ENCODE results near the gene MYBBP1A.
A peak's percentile ranks its signal among the peaks of the same experiment; 100 is the strongest.
"Not testable (repeated sequence)": the region's sequence is repeated elsewhere in the genome, so short reads cannot be mapped to it uniquely, and the experiment has no call there.

Gene MYBBP1A, protein sequence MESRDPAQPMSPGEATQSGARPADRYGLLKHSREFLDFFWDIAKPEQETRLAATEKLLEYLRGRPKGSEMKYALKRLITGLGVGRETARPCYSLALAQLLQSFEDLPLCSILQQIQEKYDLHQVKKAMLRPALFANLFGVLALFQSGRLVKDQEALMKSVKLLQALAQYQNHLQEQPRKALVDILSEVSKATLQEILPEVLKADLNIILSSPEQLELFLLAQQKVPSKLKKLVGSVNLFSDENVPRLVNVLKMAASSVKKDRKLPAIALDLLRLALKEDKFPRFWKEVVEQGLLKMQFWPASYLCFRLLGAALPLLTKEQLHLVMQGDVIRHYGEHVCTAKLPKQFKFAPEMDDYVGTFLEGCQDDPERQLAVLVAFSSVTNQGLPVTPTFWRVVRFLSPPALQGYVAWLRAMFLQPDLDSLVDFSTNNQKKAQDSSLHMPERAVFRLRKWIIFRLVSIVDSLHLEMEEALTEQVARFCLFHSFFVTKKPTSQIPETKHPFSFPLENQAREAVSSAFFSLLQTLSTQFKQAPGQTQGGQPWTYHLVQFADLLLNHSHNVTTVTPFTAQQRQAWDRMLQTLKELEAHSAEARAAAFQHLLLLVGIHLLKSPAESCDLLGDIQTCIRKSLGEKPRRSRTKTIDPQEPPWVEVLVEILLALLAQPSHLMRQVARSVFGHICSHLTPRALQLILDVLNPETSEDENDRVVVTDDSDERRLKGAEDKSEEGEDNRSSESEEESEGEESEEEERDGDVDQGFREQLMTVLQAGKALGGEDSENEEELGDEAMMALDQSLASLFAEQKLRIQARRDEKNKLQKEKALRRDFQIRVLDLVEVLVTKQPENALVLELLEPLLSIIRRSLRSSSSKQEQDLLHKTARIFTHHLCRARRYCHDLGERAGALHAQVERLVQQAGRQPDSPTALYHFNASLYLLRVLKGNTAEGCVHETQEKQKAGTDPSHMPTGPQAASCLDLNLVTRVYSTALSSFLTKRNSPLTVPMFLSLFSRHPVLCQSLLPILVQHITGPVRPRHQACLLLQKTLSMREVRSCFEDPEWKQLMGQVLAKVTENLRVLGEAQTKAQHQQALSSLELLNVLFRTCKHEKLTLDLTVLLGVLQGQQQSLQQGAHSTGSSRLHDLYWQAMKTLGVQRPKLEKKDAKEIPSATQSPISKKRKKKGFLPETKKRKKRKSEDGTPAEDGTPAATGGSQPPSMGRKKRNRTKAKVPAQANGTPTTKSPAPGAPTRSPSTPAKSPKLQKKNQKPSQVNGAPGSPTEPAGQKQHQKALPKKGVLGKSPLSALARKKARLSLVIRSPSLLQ (N-terminal part only)

GRCh38 chr17:4554997-4555799 lies at the start of gene MYBBP1A:
Gene MYBBP1A, minus strand, starts transcription at chr17:4555384. Its CDS starts 60 bp downstream, at chr17:4555324.
- peak; percentile 96 to 98 for DNase-seq (ENCODE audit: low read depth in 2 of 2)

- not testable (repeated sequence) for DNase-seq (ENCODE audit: low read depth in 2 of 2)
These were observed 49.6 kb upstream of the MYBBP1A start for GRCh38 chr17:4604736-4605135.

DNA sequence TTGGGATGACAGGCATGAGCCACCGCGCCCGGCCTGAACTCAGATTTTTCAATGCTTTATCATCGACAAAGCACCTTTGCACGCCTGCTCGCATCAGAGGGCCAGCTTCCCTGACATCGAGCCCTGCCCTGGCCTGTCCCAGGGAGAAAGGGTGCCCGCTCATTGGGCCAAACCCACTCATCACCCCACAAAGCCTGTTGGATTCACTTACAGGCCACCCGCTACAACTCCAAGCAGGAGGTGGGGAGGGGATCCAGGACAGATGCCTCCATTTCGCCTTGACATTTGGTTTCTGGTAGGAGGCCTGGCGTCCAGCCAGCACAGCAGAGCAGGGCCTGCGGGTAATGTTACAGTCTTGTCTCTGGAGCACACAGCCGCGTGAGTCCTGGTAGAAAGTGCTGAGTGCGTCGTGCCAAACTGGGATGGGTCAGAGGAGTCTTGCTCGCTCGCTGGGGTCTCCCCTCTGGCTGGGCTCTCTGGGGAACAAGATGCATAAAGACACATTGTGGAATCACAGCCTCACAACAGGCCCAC lies 49.0 kb upstream of the MYBBP1A start:
- DNase-seq (ENCODE audit: low read depth in 2 of 2): no peak

DNA sequence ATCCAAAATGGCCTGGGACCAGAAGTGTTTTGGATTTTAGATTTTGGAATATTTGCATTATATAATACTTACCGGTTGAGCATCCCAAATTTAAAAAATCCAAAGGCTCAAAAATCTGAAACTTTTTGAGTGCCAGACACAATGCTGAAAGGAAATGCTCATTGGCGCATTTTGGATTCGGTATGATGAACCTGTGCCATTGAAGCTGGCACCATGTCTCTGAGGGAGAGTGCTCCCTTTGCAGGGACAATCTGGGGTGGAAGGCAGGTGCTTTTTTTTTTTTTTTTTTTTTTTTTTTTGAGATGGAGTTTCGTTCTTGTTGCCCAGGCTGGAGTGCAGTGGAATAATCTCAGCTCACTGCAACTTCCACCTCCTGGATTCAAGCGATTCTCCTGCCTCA lies 46.9 kb upstream of the MYBBP1A start:
- DNase-seq (ENCODE audit: low read depth in 2 of 2): no peak

GRCh38 chr17:4601326-4601725 lies 46.1 kb upstream of the MYBBP1A start:
- DNase-seq (ENCODE audit: low read depth in 2 of 2): no peak

- no peak for DNase-seq (ENCODE audit: low read depth in 2 of 2)
These were observed 45.4 kb upstream of the MYBBP1A start for GRCh38 chr17:4600563-4600962.

DNA sequence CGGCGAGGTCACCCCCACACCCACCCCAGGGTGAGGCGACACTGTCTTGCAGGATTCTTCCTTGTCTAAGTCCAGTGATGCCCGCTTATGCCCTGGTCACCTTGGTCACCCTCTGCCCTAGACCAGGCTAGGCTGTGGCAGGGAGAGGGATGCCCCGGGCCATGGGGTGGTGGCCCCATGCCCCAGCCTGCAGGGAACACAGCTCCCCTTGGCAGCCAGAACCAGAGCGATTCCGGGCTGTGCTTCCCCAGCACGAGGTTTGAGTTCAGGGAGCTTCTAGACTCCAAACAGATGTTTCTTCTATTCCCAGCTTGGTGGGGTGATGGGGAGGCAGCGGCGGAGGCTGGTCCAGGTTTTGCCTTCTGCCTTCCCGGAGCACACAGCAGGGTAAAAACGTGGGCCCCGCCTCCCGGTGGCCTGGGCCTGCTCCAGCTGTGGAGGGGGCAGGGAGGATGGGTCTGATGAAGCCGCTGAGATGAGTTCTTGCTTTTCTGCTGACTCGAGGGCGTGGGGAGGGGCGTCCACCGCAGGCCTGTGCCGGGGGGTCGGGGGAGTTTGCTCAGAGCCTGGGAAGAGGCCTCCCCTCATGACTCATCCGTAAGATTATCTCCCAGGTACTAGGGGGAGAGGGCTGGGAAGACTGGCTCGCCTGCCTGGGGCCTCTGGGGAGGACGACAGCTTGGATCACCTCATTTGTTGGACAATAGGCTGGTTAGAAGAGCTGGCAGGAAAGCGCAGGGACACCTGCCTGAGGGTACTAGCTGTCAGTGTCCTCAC lies 44.5 kb upstream of the MYBBP1A start:
- no peak for DNase-seq (ENCODE audit: low read depth in 2 of 2)

DNA sequence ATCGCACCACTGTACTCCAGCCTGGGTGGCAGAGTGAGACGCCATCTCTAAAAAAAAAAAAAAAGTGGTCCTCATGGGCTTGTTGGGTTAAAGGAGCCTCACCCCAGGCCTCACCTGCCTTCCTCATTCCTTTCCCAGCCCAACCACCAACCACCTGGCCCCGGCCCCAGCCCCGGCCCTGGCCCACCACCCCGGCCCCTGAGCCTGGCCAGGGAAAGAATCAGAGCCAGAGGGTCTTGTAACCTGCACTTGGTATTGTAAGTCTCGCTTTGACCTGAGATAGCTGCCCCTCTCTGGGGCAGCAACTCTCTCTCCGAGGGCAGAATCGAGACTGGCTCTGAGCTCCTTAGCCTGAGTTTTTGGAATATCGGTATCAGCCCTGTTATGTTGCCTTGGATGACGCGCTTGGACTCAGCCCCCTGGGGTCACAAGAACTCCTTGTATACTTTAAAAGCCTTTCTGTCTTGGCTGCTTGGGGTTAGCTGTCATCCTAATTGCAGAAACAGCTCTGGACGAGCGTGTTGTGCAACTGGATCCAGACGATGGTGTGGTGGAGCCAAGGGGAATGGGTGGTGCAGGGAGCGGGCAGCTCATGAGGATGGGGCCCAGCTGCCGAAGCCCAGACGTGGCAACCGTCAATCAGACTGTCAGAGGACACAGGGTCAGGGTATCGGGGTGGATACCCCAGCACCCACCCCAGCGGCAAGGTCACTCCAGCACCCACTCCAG lies 43.8 kb upstream of the MYBBP1A start:
- no peak for DNase-seq (ENCODE audit: low read depth in 2 of 2)

- no peak for DNase-seq (ENCODE audit: low read depth in 2 of 2)
These were observed 42.8 kb upstream of the MYBBP1A start for GRCh38 chr17:4597975-4598374.

- DNase-seq (ENCODE audit: low read depth in 2 of 2): no peak
These were observed 41.6 kb upstream of the MYBBP1A start for GRCh38 chr17:4596636-4597380.

GRCh38 chr17:4595685-4596342 lies 40.6 kb upstream of the MYBBP1A start:
- DNase-seq (ENCODE audit: low read depth in 2 of 2): not testable (repeated sequence)

DNA sequence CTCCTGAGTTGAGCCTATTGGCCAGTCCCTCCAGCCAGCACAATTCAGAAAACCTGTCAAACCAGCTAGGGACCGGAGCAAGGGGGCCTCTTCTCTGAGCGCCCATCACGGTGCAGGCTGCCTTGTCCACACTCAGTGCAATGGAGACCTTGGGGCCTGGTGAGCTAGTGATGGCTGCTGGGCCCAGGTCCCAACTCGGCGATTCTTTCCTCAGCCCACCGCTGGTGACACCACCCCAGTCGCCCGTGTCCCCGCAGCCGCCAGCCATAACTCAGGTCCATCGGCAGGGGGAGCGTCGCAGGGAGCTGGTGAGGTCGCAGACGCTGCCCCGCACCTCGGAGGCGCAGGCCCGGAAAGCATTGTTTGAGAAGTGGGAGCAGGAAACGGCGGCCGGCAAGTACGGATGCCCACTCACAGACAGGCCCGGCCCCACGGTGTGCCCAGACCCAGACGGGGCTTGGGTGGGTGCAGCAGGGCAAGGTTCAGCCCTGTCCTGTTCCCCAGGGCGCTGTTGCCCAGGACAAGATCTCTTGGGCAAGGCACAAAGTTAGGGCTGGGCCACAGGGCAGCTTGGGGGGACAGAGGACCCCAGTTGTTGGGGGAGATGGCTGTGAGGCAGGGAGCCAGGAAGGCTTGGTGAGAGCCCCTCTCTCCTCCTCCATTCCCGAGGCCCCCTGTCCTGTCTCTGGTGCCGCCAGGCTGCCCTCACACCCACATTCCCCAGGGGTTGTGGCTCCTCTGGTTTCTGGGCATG lies 39.9 kb upstream of the MYBBP1A start:
- peak; percentile 31 to 32 for DNase-seq (ENCODE audit: low read depth in 2 of 2)

DNA sequence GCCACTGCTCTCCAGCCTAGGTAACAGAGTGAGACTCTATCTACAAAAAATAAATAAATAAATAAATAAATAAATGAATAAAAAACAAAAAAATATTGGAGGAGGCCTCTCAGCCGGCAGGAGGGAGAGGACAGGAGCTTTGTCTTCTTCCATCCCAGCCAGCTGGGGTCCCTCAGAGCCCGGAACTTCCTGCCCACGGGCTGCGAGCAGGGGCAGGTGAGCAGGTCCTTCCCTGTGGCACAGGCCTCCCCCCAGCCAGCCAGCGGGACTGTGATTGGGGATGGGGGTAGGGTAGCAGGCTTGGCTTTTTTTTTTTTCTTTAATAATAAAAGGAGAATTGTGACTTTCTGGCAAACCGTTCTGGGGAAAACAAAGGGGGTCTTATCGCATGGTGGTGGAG lies 39.2 kb upstream of the MYBBP1A start:
- DNase-seq (ENCODE audit: low read depth in 2 of 2): no peak

- DNase-seq (ENCODE audit: low read depth in 2 of 2): no peak
These were observed 37.8 kb upstream of the MYBBP1A start for GRCh38 chr17:4593021-4593421.

- no peak for DNase-seq (ENCODE audit: low read depth in 2 of 2)
These were observed 37.2 kb upstream of the MYBBP1A start for GRCh38 chr17:4592240-4593005.

GRCh38 chr17:4591529-4591928 lies 36.3 kb upstream of the MYBBP1A start:
- no peak for DNase-seq (ENCODE audit: low read depth in 2 of 2)
